Measurements from ENCODE around the gene HSF5.

The HSF5 gene

GRCh38 chr17:58487589-58488427, at the start of gene HSF5:
Gene HSF5, minus strand, starts transcription at chr17:58488408. Its CDS starts 134 bp downstream, at chr17:58488274.
- DNase-seq (ENCODE audit: low spot score): no peak

GRCh38 chr17:58537266-58537665, 49.1 kb upstream of the HSF5 start:
- DNase-seq (ENCODE audit: low spot score): no peak

GRCh38 chr17:58536542-58536941, 48.3 kb upstream of the HSF5 start:
- no peak for DNase-seq (ENCODE audit: low spot score)

GRCh38 chr17:58535431-58535830, 47.2 kb upstream of the HSF5 start:
- no peak for DNase-seq (ENCODE audit: low spot score)

- no peak for DNase-seq (ENCODE audit: low spot score)
These were observed 46.8 kb upstream of the HSF5 start for GRCh38 chr17:58534901-58535421.

- DNase-seq (ENCODE audit: low spot score): no peak
These were observed 46.1 kb upstream of the HSF5 start for GRCh38 chr17:58534331-58534730.

GRCh38 chr17:58533616-58534188, 45.5 kb upstream of the HSF5 start:
- DNase-seq (ENCODE audit: low spot score): peak; percentile 89

GRCh38 chr17:58532555-58532951, 44.3 kb upstream of the HSF5 start:
- peak; percentile 46 for DNase-seq (ENCODE audit: low spot score)

GRCh38 chr17:58531661-58532554, 43.7 kb upstream of the HSF5 start:
- peak; percentile 79 for DNase-seq (ENCODE audit: low spot score)

GRCh38 chr17:58531122-58531521, 42.9 kb upstream of the HSF5 start:
- peak; percentile 36 for DNase-seq (ENCODE audit: low spot score)

- DNase-seq (ENCODE audit: low spot score): peak; percentile 51
These were observed 42.4 kb upstream of the HSF5 start for GRCh38 chr17:58530655-58531054.

GRCh38 chr17:58529275-58529674, 41.1 kb upstream of the HSF5 start:
- DNase-seq (ENCODE audit: low spot score): peak; percentile 90

- DNase-seq (ENCODE audit: low spot score): peak; percentile 38
These were observed 40.2 kb upstream of the HSF5 start for GRCh38 chr17:58528443-58528842.

GRCh38 chr17:58527949-58528348, 39.7 kb upstream of the HSF5 start:
- DNase-seq (ENCODE audit: low spot score): peak; percentile 95

- peak; percentile 55 for DNase-seq (ENCODE audit: low spot score)
These were observed 39.1 kb upstream of the HSF5 start for GRCh38 chr17:58527306-58527705.

- DNase-seq (ENCODE audit: low spot score): no peak
These were observed 37.0 kb upstream of the HSF5 start for GRCh38 chr17:58525239-58525638.

- DNase-seq (ENCODE audit: low spot score): no peak
These were observed 33.5 kb upstream of the HSF5 start for GRCh38 chr17:58521680-58522079.

GRCh38 chr17:58520843-58521430, 32.7 kb upstream of the HSF5 start:
- peak; percentile 45 for DNase-seq (ENCODE audit: low spot score)

- DNase-seq (ENCODE audit: low spot score): peak; percentile 100
These were observed 29.9 kb upstream of the HSF5 start for GRCh38 chr17:58517928-58518609.

- DNase-seq (ENCODE audit: low spot score): no peak
These were observed 29.2 kb upstream of the HSF5 start for GRCh38 chr17:58517378-58517927.
